Measurements from ENCODE around the gene SELENON.

SELENON gene

DNA sequence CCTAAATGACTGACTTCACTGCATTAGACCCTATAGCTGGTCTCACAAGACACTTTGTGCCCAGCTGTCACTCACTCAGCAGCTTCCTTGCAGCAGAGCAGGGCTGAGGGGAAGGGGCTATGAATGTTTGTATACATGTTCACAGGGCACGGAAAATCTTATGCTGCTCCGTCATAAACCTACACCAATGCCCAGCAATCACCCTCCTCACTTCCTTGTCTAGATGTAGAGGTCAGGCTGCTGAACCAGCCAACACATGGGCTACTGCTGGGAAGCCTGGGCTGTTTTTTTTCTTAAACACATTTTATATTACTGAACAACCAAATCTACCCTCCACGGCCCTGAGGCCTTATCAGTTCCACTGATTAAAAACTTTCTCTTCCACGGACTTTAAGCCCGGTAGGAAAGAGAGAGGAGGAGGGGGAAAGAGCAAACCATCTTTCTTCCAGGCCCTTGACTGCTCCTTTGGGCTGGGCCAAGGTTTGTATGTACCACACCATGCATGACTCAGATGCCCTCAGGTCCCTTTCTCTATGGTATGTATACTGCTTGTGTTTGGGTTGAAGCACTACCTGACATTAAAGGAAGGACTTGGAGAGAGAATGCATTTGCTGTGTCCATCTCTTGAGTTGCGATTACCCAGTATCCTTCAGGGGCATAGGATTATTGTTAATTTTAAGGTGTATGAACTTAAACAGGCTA, 32.5 kb downstream of the SELENON start:
- Histone ChIP-seq H3F3A (ENCODE audit: insufficient read depth, low read length) (no peaks in the 10 kb centered on the region), H3K36me3 (ENCODE audit: insufficient read depth, low read length) (peaks cover 90% of the 10 kb centered on the region), H3K4me2 (ENCODE audit: low read length) (no peak overlapping the region), H3K4me3 (ENCODE audit: low read depth, low read length, poor library complexity, severe bottlenecking) (no peak overlapping the region), H4K20me1 (ENCODE audit: insufficient read depth, low read length) (no peaks in the 10 kb centered on the region), H3K9me2 (ENCODE audit: low read depth, low read length) (no peaks in the 10 kb centered on the region), H3K27me3 (ENCODE audit: insufficient read depth, low read length) (no peaks in the 10 kb centered on the region), H3K27ac (ENCODE audit: low read depth, low read length, poor library complexity, severe bottlenecking) (no peak overlapping the region), H3K9me3 (ENCODE audit: low read length) (no peaks in the 10 kb centered on the region), H3K4me1 (ENCODE audit: insufficient read depth, low read length, severe bottlenecking) (no peaks in the 10 kb centered on the region), H2AFZ (ENCODE audit: low read length) (no peak overlapping the region), H3K79me2 (ENCODE audit: insufficient read depth, low read length) (no peaks in the 10 kb centered on the region), H3K9ac (ENCODE audit: low read length) (no peak overlapping the region)
- TF ChIP-seq EZH2 (IDR thresholded peaks at IDR 0.05; ENCODE audit: borderline replicate concordance, low read length): no peak

DNA sequence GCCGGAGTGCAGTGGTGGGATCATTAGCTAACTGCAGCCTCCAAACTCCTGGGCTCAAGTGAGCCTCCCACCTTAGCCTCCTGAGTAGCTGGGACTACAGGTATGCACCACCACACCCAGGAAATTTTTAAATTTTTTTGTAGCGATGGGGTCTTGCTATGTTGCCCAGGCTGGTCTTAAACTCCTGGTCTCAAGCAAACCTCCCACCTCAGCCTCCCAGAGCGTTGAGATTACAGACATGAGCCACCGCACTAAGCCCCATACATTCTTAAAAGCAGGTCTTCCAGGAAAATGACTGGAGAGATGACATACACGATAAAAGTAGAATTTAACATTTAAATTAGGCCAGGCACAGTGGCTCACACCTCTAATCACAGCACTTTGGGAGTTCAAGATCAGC, 33.2 kb downstream of the SELENON start:
- H3K4me1 ChIP-seq (ENCODE audit: insufficient read depth, low read length, severe bottlenecking): no peaks in the 10 kb centered on the region
- H3K36me3 ChIP-seq (ENCODE audit: insufficient read depth, low read length): peaks cover 86% of the 10 kb centered on the region
- H3K27ac ChIP-seq (ENCODE audit: low read depth, low read length, poor library complexity, severe bottlenecking): no peak overlapping the region
- no peaks in the 10 kb centered on the region for H3F3A ChIP-seq (ENCODE audit: insufficient read depth, low read length)
- no peak overlapping the region for H3K4me3 ChIP-seq (ENCODE audit: low read depth, low read length, poor library complexity, severe bottlenecking)
- H3K9me3 ChIP-seq (ENCODE audit: low read length): no peaks in the 10 kb centered on the region
- TF ChIP-seq EZH2 (IDR thresholded peaks at IDR 0.05; ENCODE audit: borderline replicate concordance, low read length): no peak
- TF ChIP-seq, protein P1, sequence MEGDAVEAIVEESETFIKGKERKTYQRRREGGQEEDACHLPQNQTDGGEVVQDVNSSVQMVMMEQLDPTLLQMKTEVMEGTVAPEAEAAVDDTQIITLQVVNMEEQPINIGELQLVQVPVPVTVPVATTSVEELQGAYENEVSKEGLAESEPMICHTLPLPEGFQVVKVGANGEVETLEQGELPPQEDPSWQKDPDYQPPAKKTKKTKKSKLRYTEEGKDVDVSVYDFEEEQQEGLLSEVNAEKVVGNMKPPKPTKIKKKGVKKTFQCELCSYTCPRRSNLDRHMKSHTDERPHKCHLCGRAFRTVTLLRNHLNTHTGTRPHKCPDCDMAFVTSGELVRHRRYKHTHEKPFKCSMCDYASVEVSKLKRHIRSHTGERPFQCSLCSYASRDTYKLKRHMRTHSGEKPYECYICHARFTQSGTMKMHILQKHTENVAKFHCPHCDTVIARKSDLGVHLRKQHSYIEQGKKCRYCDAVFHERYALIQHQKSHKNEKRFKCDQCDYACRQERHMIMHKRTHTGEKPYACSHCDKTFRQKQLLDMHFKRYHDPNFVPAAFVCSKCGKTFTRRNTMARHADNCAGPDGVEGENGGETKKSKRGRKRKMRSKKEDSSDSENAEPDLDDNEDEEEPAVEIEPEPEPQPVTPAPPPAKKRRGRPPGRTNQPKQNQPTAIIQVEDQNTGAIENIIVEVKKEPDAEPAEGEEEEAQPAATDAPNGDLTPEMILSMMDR (IDR thresholded peaks at IDR 0.05; ENCODE audit: low read length): no peak
- no peaks in the 10 kb centered on the region for H3K79me2 ChIP-seq (ENCODE audit: insufficient read depth, low read length)
- no peaks in the 10 kb centered on the region for H3K9me2 ChIP-seq (ENCODE audit: low read depth, low read length)
- no peak overlapping the region for H2AFZ ChIP-seq (ENCODE audit: low read length)
- no peak overlapping the region for H3K9ac ChIP-seq (ENCODE audit: low read length)
- no peaks in the 10 kb centered on the region for H4K20me1 ChIP-seq (ENCODE audit: insufficient read depth, low read length)
- no peak overlapping the region for H3K4me2 ChIP-seq (ENCODE audit: low read length)
- H3K27me3 ChIP-seq (ENCODE audit: insufficient read depth, low read length): no peaks in the 10 kb centered on the region

DNA sequence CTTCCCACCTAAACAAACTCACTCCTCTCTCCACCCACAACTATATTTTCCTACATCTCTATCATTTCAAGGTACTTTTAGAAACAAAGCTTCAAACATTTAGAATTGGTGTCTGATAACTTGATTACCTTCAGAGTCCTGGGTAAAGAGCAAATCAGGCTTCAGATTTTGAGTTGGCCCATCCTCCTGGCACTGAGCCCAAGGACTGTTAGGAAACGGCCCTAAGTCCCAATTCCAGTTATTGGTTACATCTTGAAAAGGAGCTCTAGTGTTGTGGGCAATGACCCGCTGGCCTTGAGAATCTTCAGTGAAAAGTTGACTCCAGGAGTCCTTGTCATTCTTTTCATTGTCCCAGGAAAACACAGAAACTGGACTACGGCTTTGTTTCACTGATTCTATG, 34.9 kb downstream of the SELENON start:
- H3K4me2 ChIP-seq (ENCODE audit: low read length): no peak overlapping the region
- H3K9me2 ChIP-seq (ENCODE audit: low read depth, low read length): no peaks in the 10 kb centered on the region
- no peaks in the 10 kb centered on the region for H3K27me3 ChIP-seq (ENCODE audit: insufficient read depth, low read length)
- H3K9me3 ChIP-seq (ENCODE audit: low read length): no peaks in the 10 kb centered on the region
- H4K20me1 ChIP-seq (ENCODE audit: insufficient read depth, low read length): no peaks in the 10 kb centered on the region
- H3K27ac ChIP-seq (ENCODE audit: low read depth, low read length, poor library complexity, severe bottlenecking): no peak overlapping the region
- no peaks in the 10 kb centered on the region for H3K79me2 ChIP-seq (ENCODE audit: insufficient read depth, low read length)
- no peak overlapping the region for H2AFZ ChIP-seq (ENCODE audit: low read length)
- TF ChIP-seq EZH2 (IDR thresholded peaks at IDR 0.05; ENCODE audit: borderline replicate concordance, low read length): no peak
- TF ChIP-seq, protein P1 (IDR thresholded peaks at IDR 0.05; ENCODE audit: low read length): no peak
- no peaks in the 10 kb centered on the region for H3F3A ChIP-seq (ENCODE audit: insufficient read depth, low read length)
- no peak overlapping the region for H3K4me3 ChIP-seq (ENCODE audit: low read depth, low read length, poor library complexity, severe bottlenecking)
- H3K4me1 ChIP-seq (ENCODE audit: insufficient read depth, low read length, severe bottlenecking): no peaks in the 10 kb centered on the region
- H3K9ac ChIP-seq (ENCODE audit: low read length): no peak overlapping the region
- H3K36me3 ChIP-seq (ENCODE audit: insufficient read depth, low read length): peaks cover 68% of the 10 kb centered on the region

DNA sequence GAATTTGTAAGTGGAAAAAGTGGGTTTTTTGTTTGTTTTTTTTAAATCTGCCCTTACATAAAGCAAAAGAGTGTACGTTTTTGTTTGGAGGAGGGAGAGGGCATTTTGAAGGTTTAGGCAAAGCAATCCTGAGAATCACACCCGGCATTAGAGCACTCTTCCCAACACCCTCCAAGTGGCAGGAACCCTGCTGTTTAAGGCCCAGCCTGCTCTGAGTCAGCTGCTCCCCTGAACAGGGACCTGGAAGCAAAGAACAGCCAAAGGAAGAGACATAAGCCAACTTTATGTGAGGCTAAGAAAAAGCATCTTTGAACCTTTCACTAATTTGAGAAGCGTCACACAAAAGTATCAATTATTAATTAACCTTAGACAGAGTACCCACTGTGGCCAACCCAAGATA, 36.7 kb downstream of the SELENON start:
- no peaks in the 10 kb centered on the region for H3K4me1 ChIP-seq (ENCODE audit: insufficient read depth, low read length, severe bottlenecking)
- H3K4me3 ChIP-seq (ENCODE audit: low read depth, low read length, poor library complexity, severe bottlenecking): no peak overlapping the region
- no peaks in the 10 kb centered on the region for H3F3A ChIP-seq (ENCODE audit: insufficient read depth, low read length)
- H3K9me3 ChIP-seq (ENCODE audit: low read length): no peaks in the 10 kb centered on the region
- H3K9me2 ChIP-seq (ENCODE audit: low read depth, low read length): no peaks in the 10 kb centered on the region
- H3K27me3 ChIP-seq (ENCODE audit: insufficient read depth, low read length): no peaks in the 10 kb centered on the region
- no peak overlapping the region for H3K27ac ChIP-seq (ENCODE audit: low read depth, low read length, poor library complexity, severe bottlenecking)
- peaks cover 50% of the 10 kb centered on the region for H3K36me3 ChIP-seq (ENCODE audit: insufficient read depth, low read length)
- H3K79me2 ChIP-seq (ENCODE audit: insufficient read depth, low read length): no peaks in the 10 kb centered on the region
- H4K20me1 ChIP-seq (ENCODE audit: insufficient read depth, low read length): no peaks in the 10 kb centered on the region
- H2AFZ ChIP-seq (ENCODE audit: low read length): no peak overlapping the region
- H3K9ac ChIP-seq (ENCODE audit: low read length): no peak overlapping the region
- TF ChIP-seq, protein P1 (IDR thresholded peaks at IDR 0.05; ENCODE audit: low read length): no peak
- TF ChIP-seq EZH2 (IDR thresholded peaks at IDR 0.05; ENCODE audit: borderline replicate concordance, low read length): no peak
- no peak overlapping the region for H3K4me2 ChIP-seq (ENCODE audit: low read length)

Data from OCI-LY1 (cell line).